H9 (cell line): Measurements from ENCODE around the gene PSMA4. TPM values are rescaled to one million over a fixed set of nuclear protein-coding genes. Genes with fewer than 3 reads are reported as not detected.

Experiments used
- DNase-seq: peaks from one replicate; pipeline ENCODE4 v3.0.0-alpha.2; 2017
- H2AFZ ChIP-seq: one replicate; pipeline ENCODE4 v1.6.1; 2013; ENCODE audit warnings: mild to moderate bottlenecking, low read length, control low read depth, moderate library complexity
- H2AK5ac ChIP-seq: 2 replicates; pipeline ENCODE4 v1.6.1; 2013; ENCODE audit warnings: low read length, control low read depth, mixed read lengths; ENCODE audit not compliant: insufficient read length
- H2BK120ac ChIP-seq: one replicate; pipeline ENCODE4 v1.6.1; 2013; ENCODE audit warnings: low read depth, mild to moderate bottlenecking, low read length, control low read depth, inconsistent platforms; ENCODE audit not compliant: poor library complexity, severe bottlenecking
- H2BK12ac ChIP-seq: 2 replicates; pipeline ENCODE4 v1.6.1; 2013; ENCODE audit warnings: low read length, control low read depth, mixed read lengths, low read depth; ENCODE audit not compliant: insufficient read length
- H2BK15ac ChIP-seq: 2 replicates; pipeline ENCODE4 v1.6.1; 2013; ENCODE audit warnings: low read depth, low read length, control low read depth
- H2BK20ac ChIP-seq: one replicate; pipeline ENCODE4 v1.6.1; 2013; ENCODE audit warnings: low read depth, mild to moderate bottlenecking, low read length, control low read depth, inconsistent platforms; ENCODE audit not compliant: poor library complexity, severe bottlenecking
- H2BK5ac ChIP-seq: 2 replicates; pipeline ENCODE4 v1.6.1; 2013; ENCODE audit warnings: low read length, control low read depth, mixed read lengths; ENCODE audit not compliant: insufficient read length
- H3K14ac ChIP-seq: 2 replicates; pipeline ENCODE4 v1.6.1; 2013; ENCODE audit warnings: low read length, control low read depth; ENCODE audit not compliant: insufficient read depth
- H3K18ac ChIP-seq: 2 replicates; pipeline ENCODE4 v1.6.1; 2013; ENCODE audit warnings: low read depth, mild to moderate bottlenecking, mixed read lengths, low read length, control low read depth; ENCODE audit not compliant: insufficient read length
- H3K23ac ChIP-seq: 2 replicates; pipeline ENCODE4 v1.6.1; 2013; ENCODE audit warnings: low read length, control low read depth, mixed read lengths, low read depth; ENCODE audit not compliant: insufficient read length
- H3K23me2 ChIP-seq: 2 replicates; pipeline ENCODE4 v1.6.1; 2013; ENCODE audit warnings: low read depth, mild to moderate bottlenecking, mixed read lengths, low read length, control low read depth; ENCODE audit not compliant: insufficient read length, poor library complexity, severe bottlenecking
- H3K27ac ChIP-seq: 2 replicates; pipeline ENCODE4 v1.5.1; 2013; ENCODE audit warnings: low read length, control low read depth, mixed read lengths, low read depth; ENCODE audit not compliant: insufficient read length
- H3K27me3 ChIP-seq: 2 replicates; pipeline ENCODE4 v1.6.1; 2013; ENCODE audit warnings: low read length, control low read depth, inconsistent platforms; ENCODE audit not compliant: insufficient read depth
- H3K4ac ChIP-seq: 2 replicates; pipeline ENCODE4 v1.6.1; 2013; ENCODE audit warnings: low read depth, mild to moderate bottlenecking, control low read depth, inconsistent platforms, low read length, moderate library complexity
- H3K4me1 ChIP-seq: 2 replicates; pipeline ENCODE4 v1.6.1; 2013; ENCODE audit warnings: low read length, control low read depth, inconsistent platforms; ENCODE audit not compliant: insufficient read depth
- H3K4me2 ChIP-seq: 2 replicates; pipeline ENCODE4 v1.6.1; 2013; ENCODE audit warnings: low read length, control low read depth, mixed read lengths; ENCODE audit not compliant: insufficient read length, insufficient read depth
- H3K56ac ChIP-seq: 2 replicates; pipeline ENCODE4 v1.6.1; 2013; ENCODE audit warnings: low read depth, mild to moderate bottlenecking, mixed read lengths, low read length, control low read depth; ENCODE audit not compliant: insufficient read length
- H3K79me1 ChIP-seq: 2 replicates; pipeline ENCODE4 v1.6.1; 2013; ENCODE audit warnings: low read depth, mild to moderate bottlenecking, moderate library complexity, low read length, control low read depth, inconsistent platforms; ENCODE audit not compliant: insufficient read depth, poor library complexity, severe bottlenecking
- H3K79me2 ChIP-seq: 2 replicates; pipeline ENCODE4 v1.6.1; 2013; ENCODE audit warnings: low read length, control low read depth, inconsistent platforms; ENCODE audit not compliant: insufficient read depth
- H3K9ac ChIP-seq: 2 replicates; pipeline ENCODE4 v1.6.1; 2013; ENCODE audit warnings: low read length, control low read depth, mixed read lengths; ENCODE audit not compliant: insufficient read length; ENCODE audit errors: extremely low read depth
- H3K9me3 ChIP-seq: one replicate; pipeline ENCODE4 v1.6.1; 2013; ENCODE audit warnings: low read depth, low read length, inconsistent platforms; ENCODE audit not compliant: control insufficient read depth
- H3T11ph ChIP-seq: one replicate; pipeline ENCODE4 v1.6.1; 2013; ENCODE audit warnings: mild to moderate bottlenecking, low read length, control low read depth, inconsistent platforms
- H4K20me1 ChIP-seq: one replicate; pipeline ENCODE4 v1.6.1; 2013; ENCODE audit not compliant: control insufficient read depth, insufficient read length, insufficient read depth
- H4K5ac ChIP-seq: 2 replicates; pipeline ENCODE4 v1.6.1; 2013; ENCODE audit warnings: low read depth, mild to moderate bottlenecking, mixed read lengths, low read length, control low read depth; ENCODE audit not compliant: insufficient read length
- H4K8ac ChIP-seq: replicated peaks from 2 replicates; pipeline ENCODE4 v1.6.1; 2013; ENCODE audit warnings: low read length, control low read depth, mixed read lengths, low read depth; ENCODE audit not compliant: insufficient read length
- H4K91ac ChIP-seq: 2 replicates; pipeline ENCODE4 v1.6.1; 2013; ENCODE audit warnings: low read depth, mild to moderate bottlenecking, moderate library complexity, mixed read lengths, low read length, control low read depth; ENCODE audit not compliant: insufficient read length
- H3K27ac Mint-ChIP-seq, 3 experiments: 2 replicates in 2 of 3; 3 replicates in 1 of 3; pipeline ENCODE4 v1.8.0; 2020 to 2021; ENCODE audit warnings: mixed read lengths in 3 of 3, mild to moderate bottlenecking in 1 of 3, moderate library complexity in 1 of 3
- H3K27me3 Mint-ChIP-seq: 2 replicates; pipeline ENCODE4 v1.8.0; 2021; ENCODE audit warnings: low read depth, mild to moderate bottlenecking, moderate library complexity, mixed read lengths
- H3K36me3 Mint-ChIP-seq, 3 experiments: 2 replicates in 2 of 3; 3 replicates in 1 of 3; pipeline ENCODE4 v1.8.0; 2020 to 2021; ENCODE audit warnings: low read depth in 3 of 3, mixed read lengths in 3 of 3; ENCODE audit not compliant: insufficient read depth in 1 of 3
- H3K4me1 Mint-ChIP-seq, 2 experiments: 2 replicates each; pipeline ENCODE4 v1.8.0; 2020; ENCODE audit warnings: mixed read lengths in 2 of 2
- H3K4me3 Mint-ChIP-seq, 2 experiments: 2 replicates in 1 of 2; 3 replicates in 1 of 2; pipeline ENCODE4 v1.8.0; 2020 to 2021; ENCODE audit warnings: mild to moderate bottlenecking in 2 of 2, mixed read lengths in 2 of 2, moderate library complexity in 1 of 2
- H3K9me3 Mint-ChIP-seq, 2 experiments: 2 replicates in 1 of 2; 3 replicates in 1 of 2; pipeline ENCODE4 v1.8.0; 2020; ENCODE audit warnings: mild to moderate bottlenecking in 2 of 2, mixed read lengths in 2 of 2, moderate library complexity in 1 of 2
- WGBS: extraction: QIAGEN DNeasy Blood & Tissue Kit; methylation state at CpG from one replicate; pipeline ENCODE4 v1.1.7; 2013; ENCODE audit warnings: missing lambda C conversion rate, low lambda C conversion rate, mixed read lengths; ENCODE audit not compliant: insufficient read length; ENCODE audit errors: extremely low coverage; 5-methylcytosine and 5-hydroxymethylcytosine counted together
- total RNA-seq: library from RNA; stranded (reverse); gene quantifications from 2 replicates; pipeline ENCODE4 v1.2.1, GENCODE V29; 2021
- TF ChIP-seq, protein P1 (sequence below): fragments of 200-600 bp; sonication (generic); conservative IDR thresholded peaks from 3 replicates; pipeline ENCODE4 v1.8.0; 2021; ENCODE audit warnings: antibody characterized with exemption, mild to moderate bottlenecking

Gene PSMA4
- total RNA-seq, 1 experiment from 2014 or later = 333 TPM

DNA sequence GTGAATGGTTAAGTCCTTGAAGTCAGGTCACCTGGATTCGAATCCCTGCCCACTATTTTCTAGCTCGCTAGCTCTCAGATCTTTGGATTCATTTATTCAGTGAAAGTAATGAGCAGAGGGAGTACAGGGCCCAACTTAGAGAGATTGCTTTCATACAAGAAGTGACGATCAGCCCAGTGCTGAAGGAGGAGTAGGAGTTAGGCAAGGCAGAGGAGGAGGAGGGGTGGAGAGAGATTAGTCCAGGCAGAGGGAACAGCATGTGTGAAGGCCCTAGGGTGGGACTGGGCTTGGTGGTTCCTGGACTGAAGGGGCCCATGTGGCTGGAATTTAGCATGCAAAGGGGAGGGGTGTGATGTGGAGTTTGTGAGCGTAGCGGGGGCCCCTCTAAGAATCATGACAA is 21.2 kb downstream of the PSMA4 start:
- Histone ChIP-seq H3K4ac (no peak overlapping the region), H2AK5ac (no peak overlapping the region), H3K4me1 (no peaks in the 10 kb centered on the region), H2BK120ac (no peak overlapping the region), H2AFZ (no peak overlapping the region), H3K27me3 (no peaks in the 10 kb centered on the region), H4K91ac (no peak overlapping the region), H3K56ac (no peak overlapping the region), H3K18ac (no peak overlapping the region), H3K4me2 (no peak overlapping the region), H3K79me1 (no peaks in the 10 kb centered on the region), H3K79me2 (no peaks in the 10 kb centered on the region), H2BK5ac (no peak overlapping the region), H3K9me3 (no peaks in the 10 kb centered on the region), H4K5ac (no peak overlapping the region), H3K23me2 (peaks cover 6% of the 10 kb centered on the region), H3K9ac (no peak overlapping the region), H2BK20ac (no peak overlapping the region), H3K23ac (no peak overlapping the region), H3T11ph (no peak overlapping the region), H4K20me1 (no peaks in the 10 kb centered on the region), H3K14ac (no peak overlapping the region), H2BK15ac (no peak overlapping the region), H3K27ac (no peak overlapping the region), H4K8ac (no peak overlapping the region), H2BK12ac (no peak overlapping the region)
- H3K27me3 Mint-ChIP-seq = no peaks in the 10 kb centered on the region; the same call in 1 of the 2 replicates
- WGBS = no CpG with 5 or more reads among the region's 5 CpGs
- H3K4me3 Mint-ChIP-seq = no peak overlapping the region
- peaks cover 18 to 19% of the 10 kb centered on the region in 2 experiments for H3K4me1 Mint-ChIP-seq
- TF ChIP-seq, protein P1, sequence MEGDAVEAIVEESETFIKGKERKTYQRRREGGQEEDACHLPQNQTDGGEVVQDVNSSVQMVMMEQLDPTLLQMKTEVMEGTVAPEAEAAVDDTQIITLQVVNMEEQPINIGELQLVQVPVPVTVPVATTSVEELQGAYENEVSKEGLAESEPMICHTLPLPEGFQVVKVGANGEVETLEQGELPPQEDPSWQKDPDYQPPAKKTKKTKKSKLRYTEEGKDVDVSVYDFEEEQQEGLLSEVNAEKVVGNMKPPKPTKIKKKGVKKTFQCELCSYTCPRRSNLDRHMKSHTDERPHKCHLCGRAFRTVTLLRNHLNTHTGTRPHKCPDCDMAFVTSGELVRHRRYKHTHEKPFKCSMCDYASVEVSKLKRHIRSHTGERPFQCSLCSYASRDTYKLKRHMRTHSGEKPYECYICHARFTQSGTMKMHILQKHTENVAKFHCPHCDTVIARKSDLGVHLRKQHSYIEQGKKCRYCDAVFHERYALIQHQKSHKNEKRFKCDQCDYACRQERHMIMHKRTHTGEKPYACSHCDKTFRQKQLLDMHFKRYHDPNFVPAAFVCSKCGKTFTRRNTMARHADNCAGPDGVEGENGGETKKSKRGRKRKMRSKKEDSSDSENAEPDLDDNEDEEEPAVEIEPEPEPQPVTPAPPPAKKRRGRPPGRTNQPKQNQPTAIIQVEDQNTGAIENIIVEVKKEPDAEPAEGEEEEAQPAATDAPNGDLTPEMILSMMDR = no peak
- peaks cover 0 to under 1% (median 0%) of the 10 kb centered on the region in 3 experiments; a peak in 2 of 7 replicates for H3K36me3 Mint-ChIP-seq
- DNase-seq = no peak
- H3K9me3 Mint-ChIP-seq = no peaks in the 10 kb centered on the region
- no peak overlapping the region for H3K27ac Mint-ChIP-seq
